HG02970 (cell line): ENCODE data around the gene AQP10.
"Not testable (repeated sequence)": the region's sequence is repeated elsewhere in the genome, so short reads cannot be mapped to it uniquely, and the experiment has no call there.

ENCODE experiments used
- ATAC-seq: cut with Tn5 transposase; IDR thresholded peaks from one replicate; pipeline ENCODE4 v1.9.1; 2021; ENCODE audit warnings: mild to moderate bottlenecking, moderate library complexity, moderate number of reproducible peaks; ENCODE audit not compliant: unreplicated experiment, low FRiP score

Gene AQP10

GRCh38 chr1:154342132-154342531 is 21.2 kb downstream of the AQP10 start:
- ATAC-seq, result no peak

- no peak for ATAC-seq
Observed at GRCh38 chr1:154342836-154343472, 22.1 kb downstream of the AQP10 start.

GRCh38 chr1:154344977-154345837 is 24.3 kb downstream of the AQP10 start:
- ATAC-seq, result no peak

GRCh38 chr1:154346276-154346917 is 25.5 kb downstream of the AQP10 start:
- ATAC-seq, result no peak

GRCh38 chr1:154347961-154348360 is 27.1 kb downstream of the AQP10 start:
- no peak for ATAC-seq

GRCh38 chr1:154348429-154349076 is 27.7 kb downstream of the AQP10 start:
- ATAC-seq, result no peak

- no peak for ATAC-seq
Observed at GRCh38 chr1:154349121-154349520, 28.2 kb downstream of the AQP10 start.

- no peak for ATAC-seq
Observed at GRCh38 chr1:154350383-154350782, 29.5 kb downstream of the AQP10 start.

- no peak for ATAC-seq
Observed at GRCh38 chr1:154351363-154352068, 30.6 kb downstream of the AQP10 start.

GRCh38 chr1:154352245-154352580 is 31.3 kb downstream of the AQP10 start:
- ATAC-seq, result no peak

GRCh38 chr1:154352581-154353459 is 31.9 kb downstream of the AQP10 start:
- no peak for ATAC-seq

- ATAC-seq, result no peak
Observed at GRCh38 chr1:154353460-154353904, 32.6 kb downstream of the AQP10 start.

GRCh38 chr1:154353966-154354365 is 33.1 kb downstream of the AQP10 start:
- ATAC-seq, result no peak

GRCh38 chr1:154358519-154358918 is 37.6 kb downstream of the AQP10 start:
- no peak for ATAC-seq

- ATAC-seq, result no peak
Observed at GRCh38 chr1:154360288-154360687, 39.4 kb downstream of the AQP10 start.

GRCh38 chr1:154360881-154361280 is 40.0 kb downstream of the AQP10 start:
- not testable (repeated sequence) for ATAC-seq

- no peak for ATAC-seq
Observed at GRCh38 chr1:154361357-154361756, 40.5 kb downstream of the AQP10 start.

- ATAC-seq, result no peak
Observed at GRCh38 chr1:154371436-154371835, 50.5 kb downstream of the AQP10 start.

- not testable (repeated sequence) for ATAC-seq
Observed at GRCh38 chr1:154373777-154374357, 53.0 kb downstream of the AQP10 start.
